HG02884 (cell line): ENCODE data around the gene JTB.
"Not testable (repeated sequence)": the region's sequence is repeated elsewhere in the genome, so short reads cannot be mapped to it uniquely, and the experiment has no call there.

Source experiments
- ATAC-seq: cut with Tn5 transposase; IDR thresholded peaks from one replicate; pipeline ENCODE4 v1.9.1; 2021; ENCODE audit warnings: mild to moderate bottlenecking, moderate library complexity; ENCODE audit not compliant: unreplicated experiment

The JTB gene

DNA sequence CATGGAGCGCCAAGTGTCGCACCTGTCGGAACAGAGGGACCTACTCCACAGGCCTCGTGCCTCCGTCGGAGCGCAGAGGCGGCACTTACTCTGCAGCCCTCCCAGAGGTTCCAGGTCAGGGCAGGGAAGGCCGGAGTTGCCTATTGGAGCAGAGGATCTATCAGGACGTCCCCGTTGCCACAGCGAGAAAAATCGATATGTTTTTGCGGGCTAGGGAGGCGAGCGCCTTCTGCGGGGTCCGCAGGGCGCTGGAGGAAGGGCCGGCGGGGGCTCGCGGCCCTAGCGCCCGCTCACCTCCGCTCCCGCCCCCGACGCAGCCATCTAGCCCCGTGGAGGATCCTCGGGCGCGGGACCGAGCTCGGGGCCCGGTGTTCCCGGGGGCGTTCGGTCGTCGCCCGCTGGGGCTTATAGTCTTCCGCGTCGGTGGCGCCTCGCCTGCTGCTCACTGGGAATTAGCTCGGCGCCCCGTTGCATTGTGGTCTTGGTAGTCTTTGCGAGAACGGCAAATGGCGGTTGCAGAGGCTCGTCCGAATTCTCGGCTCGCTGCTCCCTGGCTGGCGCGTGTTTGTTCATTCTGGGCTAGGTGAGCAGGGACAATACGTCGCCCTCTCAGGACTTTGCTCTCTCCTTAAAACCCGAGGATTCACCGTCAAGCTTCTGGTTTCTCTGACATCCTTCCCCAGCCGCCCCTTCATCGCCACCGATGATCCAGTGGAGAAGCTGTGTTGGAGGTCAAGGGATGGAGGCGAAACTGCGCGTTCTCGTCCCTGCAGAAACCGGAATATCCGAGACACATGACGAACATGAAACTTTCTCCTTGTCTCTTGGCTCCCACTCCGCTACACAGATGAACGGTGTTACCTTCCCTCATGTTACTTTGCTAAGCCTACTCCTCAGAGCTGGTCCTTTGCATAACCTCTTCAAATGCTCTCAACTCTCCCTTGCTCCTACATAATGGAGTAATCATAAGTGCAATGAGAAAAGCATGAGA is at the start of gene JTB:
JTB (minus strand) TSS at position 425 of the 991 bp plus-strand sequence; CDS start at position 3, 422 bp downstream.
- ATAC-seq: peak; percentile 75

DNA sequence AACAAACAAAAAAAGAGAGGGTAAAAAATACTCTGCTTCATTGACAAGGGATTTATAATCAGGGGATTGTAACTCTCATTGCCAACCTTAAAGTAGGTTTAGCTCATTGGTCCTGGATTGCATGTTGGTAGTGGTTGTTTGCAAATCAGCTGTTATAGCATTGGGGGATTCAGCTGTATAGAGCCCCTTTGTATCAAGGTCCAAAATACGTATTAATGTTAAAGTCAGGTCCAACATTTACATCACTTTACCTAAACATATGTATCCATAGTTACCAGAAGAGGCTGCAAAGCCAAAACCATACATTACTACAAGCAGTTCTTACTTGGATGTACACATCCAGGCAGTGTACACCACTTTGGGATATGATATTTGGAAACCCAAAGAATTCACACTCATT is 42.5 kb upstream of the JTB start:
- ATAC-seq: no peak

DNA sequence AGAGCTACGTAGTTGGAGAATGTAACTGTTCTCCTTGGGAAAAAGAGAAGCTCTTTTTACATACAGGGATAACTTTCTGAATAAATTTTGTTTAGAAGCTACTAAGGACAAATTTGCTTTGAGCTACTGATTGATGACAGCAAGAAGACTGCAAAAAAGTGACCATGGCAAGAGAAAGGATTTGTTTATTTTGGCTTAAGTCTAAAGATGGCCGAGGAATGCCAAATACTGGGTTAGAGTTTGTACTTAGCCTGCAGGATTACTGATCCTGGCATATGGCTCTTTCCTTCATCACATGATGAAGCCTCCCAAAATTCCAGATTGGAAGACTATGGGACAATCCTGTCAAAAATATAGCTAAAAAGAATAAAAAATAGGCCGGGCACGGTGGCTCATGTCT is 41.8 kb upstream of the JTB start:
- ATAC-seq: no peak

DNA sequence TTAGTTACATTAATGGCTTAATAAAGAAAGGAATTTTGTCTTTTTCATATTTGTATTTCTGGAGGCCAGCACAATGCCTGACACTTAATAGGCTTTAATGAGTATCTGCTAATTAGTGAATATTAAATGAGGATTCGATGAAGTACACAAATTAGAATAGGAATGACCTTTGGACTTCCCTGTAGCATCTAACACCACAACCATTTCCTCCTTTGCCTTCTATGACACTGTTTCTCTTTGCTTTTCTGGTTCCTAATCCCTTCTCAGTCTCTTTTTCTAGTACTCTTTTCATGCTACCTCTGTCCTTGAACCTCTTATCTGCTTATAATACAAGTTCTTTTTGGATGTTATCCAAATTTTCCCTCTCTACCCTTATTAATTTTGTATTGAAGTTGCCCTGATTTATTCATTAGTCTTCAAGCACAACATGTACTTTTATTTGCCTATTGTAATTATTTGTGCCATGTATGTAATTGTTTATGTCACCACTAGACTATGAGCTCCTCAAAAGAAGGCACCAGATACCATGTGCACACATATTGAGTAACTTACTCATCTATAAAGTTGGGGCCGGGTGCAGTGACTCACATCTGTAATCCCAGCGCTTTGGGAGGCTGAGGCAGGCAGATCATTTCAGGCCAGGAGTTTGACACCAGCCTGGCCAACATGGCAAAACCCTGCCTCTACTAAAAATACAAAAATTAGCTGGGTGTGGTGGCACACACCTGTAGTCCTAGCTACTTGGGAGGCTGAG is 36.9 kb upstream of the JTB start:
- ATAC-seq: no peak

DNA sequence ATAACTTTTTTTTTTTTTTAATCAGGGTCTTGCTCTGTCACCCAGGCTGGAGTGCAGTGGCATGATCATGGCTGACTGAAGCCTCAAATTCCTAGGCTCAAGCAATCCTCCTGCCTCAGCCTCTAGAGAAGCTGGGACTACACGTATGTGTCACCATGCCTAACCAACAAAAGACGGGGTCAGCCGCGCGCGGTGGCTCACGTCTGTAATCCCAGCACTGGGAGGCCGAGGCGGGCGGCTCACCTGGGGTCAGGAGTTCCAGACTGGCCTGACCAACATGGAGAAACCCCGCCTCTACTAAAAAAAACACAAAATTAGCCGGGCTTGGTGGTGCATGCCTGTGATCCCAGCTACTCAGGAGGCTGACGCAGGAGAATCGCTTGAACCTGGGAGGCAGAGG is 35.1 kb upstream of the JTB start:
- not testable (repeated sequence) for ATAC-seq

DNA sequence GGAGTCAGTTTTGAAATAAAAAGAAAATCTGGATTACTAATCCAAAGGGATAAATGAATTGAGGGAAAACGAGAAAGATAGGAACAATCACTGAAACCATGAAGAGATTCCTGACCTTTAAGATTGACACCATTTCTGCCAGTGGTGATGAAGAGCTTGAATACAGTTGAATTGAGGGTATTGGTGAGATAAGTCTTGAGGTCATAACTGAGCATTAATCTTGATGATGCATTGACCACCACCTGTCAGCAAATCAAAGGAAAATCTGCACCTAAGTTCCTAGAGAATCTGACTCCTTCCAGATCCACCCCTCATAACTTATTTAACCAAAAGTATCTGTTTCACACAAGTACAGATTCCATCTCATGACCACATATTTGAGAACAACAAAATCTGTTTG is 34.7 kb upstream of the JTB start:
- no peak for ATAC-seq

DNA sequence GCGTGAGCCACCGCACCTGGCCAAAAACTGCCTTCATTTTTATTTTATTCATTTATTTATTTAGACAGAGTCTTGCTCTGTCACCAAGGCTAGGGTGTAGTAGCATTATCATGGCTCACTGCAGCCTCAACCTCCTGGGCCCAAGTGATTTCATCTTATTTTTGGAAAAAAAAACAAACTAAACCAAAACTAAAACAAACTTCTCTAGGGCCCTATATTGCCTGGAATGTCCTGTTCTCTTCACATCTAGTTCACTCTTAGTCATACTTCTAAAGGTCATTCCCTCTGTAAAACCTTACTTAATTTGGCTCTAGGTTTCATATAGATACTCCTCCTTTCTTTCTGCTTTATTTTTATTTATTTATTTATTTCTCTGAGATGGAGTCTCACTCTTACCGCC is 28.7 kb upstream of the JTB start:
- no peak for ATAC-seq

DNA sequence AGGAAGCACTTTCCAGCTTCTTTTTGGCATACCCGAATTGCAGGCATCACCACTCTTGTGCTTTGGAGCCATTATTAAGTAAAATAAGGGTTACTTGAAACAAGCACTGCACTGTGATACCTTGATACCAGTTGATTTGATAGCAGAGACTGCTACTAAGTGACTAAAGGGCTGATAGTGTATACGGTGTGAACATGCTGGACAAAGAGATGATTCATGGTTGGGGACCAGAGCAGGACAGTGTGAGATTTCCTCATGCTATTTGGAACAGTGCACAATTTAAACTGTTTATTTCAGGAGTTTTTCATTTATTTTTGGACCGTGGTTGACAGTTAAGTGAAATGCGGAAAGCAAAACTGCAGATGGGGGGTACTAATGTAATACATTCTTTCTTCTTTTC is 22.9 kb upstream of the JTB start:
- no peak for ATAC-seq

DNA sequence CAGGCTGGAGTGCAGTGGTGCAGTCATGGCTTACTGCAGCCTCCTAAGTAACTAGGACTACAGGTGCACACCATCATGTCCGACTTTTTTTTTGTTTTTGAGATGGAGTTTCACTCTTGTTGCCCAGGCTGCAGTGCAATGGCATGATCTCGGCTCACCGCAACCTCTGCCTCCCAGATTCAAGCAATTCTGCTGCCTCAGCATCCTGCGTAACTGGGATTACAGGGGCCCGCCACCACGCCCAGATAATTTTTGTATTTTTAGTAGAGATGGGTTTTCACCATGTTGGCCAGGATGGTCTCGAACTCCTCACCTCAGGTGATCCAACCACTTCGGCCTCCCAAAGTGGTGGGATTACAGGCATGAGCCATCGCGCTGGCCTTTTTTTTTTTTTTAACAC is 19.4 kb upstream of the JTB start:
- not testable (repeated sequence) for ATAC-seq

DNA sequence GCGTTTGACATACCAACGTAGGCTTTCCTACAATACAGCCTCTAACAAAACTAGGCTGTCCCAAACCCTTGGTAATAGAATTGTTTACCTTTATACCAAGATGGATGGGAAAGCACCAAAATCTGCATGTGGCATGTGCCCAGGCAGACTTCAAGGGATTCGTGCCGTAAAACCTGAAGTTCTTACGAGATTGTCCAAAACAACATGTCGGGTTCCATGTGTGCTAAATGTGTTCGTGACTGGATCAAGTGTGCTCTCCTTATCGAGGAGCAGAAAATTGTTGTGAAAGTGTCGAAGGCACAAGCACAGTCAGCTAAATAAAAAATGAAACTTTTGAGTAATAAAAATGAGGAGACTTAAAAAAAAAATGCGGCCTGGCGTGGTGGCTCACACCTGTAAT is 18.2 kb upstream of the JTB start:
- no peak for ATAC-seq

DNA sequence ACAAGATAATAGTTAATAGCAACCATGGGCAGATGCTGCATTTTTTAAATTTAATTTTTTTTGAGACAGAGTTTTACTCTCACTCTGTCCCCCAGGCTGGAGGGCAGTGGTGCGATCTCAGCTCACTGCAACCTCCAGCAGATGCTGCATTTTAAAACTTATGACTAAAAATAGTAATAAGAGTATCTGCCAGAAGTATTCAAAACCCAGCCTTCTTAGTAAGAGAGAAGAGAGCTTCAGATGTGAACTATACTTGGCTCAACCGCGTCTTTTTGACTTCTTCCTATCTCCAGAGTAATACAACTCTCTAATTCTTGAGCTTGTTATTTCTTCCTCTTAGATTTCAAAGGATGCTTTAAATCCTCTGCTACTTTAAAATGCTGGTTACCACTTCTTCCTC is 17.7 kb upstream of the JTB start:
- no peak for ATAC-seq

DNA sequence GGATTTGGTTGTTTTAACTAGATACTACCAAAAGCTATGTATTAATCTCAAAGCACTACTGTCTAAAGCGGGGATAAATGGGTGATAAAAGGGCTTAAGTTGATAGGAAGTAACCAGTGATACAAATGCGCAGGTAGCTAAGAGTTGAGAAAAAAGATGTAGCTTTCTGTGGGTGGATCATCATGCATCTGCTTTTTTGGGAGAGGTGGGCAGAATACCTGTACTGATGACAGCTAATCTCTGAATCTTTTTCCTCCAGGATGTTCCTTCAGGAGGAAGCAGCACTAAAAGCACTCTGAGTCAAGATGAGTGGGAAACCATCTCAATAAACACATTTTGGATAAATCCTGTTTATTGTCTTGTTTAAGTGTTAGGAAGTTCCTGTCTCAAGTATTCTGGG is 14.3 kb upstream of the JTB start:
- no peak for ATAC-seq

DNA sequence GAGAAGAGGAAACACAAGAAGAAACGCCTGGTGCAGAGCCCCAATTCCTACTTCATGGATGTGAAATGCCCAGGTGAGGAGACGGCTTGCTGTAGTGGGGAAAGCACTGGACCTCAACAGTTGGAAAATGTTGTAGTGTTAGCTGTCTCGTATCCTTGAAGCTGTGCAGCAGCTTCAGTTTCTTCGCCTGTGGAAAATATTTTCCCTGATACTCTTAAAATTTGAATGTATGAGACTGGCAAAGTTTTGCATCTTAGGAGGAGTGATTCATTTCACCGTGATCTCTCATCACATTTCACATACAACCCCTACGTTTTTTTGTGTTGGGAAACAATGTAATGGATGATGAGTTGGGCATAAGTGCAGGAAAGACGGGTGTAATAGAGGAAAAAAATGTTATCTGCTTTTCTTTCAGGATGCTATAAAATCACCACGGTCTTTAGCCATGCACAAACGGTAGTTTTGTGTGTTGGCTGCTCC is 13.7 kb upstream of the JTB start:
- ATAC-seq: no peak

DNA sequence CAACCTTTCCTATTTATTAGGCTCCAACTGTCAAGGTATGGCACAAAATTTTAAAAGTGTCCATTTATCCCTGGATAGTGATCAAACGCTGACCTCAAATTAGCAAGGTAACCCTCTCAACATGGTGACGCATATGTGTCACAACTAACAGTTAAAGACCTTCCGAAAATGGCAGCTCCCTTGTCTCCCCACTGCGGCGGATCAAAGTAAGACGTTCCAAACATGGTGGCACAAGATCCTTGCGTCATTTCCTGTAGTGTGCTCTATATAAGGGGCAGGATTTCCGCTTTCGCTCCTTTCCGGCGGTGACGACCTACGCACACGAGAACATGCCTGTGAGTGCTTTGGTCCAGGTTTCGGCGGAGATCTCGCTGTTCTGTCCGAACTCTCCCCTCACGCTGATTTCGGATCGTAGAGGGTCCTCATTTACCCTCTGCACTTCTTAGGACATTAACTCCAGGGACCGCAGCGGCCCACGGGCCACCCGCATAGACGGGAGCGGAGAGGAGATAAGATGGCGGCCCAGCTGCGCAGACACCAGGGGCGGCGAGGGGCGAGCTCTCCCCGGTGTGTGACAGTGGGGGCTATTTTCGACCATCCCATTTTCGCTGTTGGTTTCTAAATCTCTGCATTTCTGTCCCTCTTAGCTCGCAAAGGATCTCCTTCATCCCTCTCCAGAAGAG is 13.1 kb upstream of the JTB start, which contains the start of gene RPS27:
RPS27 (plus strand) TSS at position 295 of the 683 bp plus-strand sequence; CDS start at position 330, 35 bp downstream.
- ATAC-seq: peak; percentile 67

DNA sequence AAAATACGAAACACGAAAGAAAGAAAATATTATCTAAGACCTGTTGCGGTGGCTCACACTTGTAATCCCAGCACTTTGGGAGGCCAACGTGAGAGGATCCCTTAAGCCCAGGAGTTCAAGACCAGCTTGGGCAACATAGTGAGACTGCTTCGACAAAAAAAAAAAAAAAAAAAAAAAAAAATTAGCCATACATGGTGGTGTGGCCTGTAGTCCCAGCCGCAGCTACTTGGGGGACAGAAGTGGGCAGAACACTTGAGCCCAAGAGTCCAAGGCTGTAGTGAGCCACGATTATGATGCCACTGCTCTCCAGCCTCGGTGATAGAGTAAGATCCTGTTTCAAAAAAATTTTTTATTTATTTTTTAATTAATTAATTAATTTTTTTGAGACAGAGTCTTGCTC is 10.1 kb upstream of the JTB start:
- ATAC-seq: no peak

DNA sequence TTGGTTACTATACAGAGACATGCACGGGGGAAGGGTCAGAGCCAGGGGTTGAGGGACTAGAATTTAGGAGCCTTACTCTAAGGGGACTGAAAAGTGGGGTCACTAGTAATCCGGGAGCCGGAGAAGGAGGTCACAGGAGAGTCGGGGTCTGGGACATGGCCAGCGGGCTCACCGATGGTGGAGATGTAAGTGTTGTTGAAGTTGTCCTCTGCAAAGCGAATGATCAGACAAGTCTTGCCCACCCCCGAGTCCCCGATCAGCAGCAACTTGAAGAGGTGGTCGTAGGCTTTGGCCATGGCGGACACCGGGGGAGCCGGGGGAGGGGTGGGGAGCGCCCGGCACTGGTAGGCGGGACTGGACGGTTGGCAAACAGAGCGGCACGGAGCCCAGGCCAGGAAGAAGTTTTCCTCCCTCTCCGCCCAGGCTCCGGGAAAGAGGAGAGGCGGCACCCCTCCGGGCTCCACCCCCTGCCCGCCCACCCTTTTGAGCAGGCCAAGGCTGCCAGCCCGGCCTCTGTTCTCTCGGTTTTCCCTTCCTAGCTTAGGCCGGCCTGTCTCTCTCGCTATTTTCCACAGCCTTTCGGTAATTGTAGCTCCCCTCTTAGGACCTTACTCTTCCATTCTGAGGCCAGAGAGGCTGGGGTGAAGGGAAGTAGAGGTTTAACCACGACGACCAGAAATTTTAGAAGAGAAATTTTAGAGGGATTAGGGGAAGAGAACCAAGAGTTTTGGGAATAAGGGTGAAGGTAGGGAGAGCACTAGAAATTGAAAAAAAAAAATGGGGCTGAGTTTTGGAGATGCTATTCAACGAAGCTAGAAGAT is 8.7 kb upstream of the JTB start, which contains the start of gene RAB13:
RAB13 (minus strand) TSS at position 399 of the 821 bp plus-strand sequence; CDS start at position 296, 103 bp downstream.
- no peak for ATAC-seq

DNA sequence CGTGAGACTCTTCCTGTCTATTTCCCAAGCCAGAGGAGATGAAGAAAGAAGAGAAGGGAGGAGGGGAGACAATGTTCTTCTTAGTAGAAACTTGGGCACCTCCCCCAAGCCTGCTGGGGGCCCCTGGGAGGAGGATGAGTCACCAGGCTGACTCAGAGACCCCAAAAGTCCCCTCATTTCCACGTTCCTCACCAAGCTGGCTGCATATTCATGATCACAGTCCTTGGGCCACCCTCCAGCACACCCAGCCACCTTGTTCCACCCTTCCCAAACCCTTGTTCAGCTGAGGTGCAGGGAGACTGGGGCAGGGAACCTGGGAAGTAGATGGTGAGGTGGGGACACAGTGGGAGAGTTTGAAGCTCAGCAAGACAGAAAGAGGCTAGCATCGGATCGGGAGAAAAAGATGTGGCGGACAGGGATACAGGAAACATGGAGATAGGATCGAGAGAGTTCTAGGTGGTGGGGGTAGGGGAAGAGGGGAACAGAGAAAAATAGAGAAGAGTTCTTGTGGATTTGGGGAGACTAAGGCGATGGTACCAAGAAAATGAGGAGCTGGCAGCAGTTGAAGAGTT is 8.0 kb upstream of the JTB start:
- ATAC-seq: no peak

DNA sequence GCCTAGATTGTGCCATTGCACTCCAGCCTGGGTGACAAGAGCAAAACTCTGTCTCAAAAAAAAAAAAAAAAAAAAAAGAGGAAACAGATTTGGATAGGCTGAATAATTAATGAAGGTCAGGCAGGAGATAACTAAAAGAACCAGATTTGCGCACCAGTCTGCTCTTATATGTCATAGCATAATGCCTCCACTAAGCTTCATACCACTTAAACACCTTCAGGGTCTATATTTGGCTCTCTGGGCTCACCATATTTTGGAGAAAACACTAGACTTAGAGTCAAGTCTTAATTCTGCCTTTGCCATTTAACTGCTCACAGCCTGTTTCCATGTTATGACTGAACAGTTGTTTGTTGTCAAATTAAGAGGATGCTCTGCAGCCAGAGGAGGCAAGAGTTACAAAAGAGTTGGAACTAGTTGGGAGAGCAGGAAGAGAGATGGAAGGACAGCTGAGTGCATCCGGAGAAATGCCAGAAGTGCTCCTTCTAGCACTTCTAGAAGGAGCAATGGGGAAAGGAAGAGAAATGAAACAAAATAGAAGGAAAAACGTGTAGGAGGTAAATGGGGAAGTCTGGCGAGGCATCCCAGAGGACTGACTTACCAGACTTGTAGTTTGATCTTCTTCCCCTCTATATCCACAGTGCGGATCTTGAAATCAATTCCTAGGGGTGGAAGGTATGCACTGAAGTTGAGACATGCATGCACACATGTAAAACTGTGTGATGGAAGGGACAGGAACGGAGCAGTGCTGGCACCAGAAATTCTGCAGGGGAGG is 6.8 kb upstream of the JTB start:
- ATAC-seq: no peak

DNA sequence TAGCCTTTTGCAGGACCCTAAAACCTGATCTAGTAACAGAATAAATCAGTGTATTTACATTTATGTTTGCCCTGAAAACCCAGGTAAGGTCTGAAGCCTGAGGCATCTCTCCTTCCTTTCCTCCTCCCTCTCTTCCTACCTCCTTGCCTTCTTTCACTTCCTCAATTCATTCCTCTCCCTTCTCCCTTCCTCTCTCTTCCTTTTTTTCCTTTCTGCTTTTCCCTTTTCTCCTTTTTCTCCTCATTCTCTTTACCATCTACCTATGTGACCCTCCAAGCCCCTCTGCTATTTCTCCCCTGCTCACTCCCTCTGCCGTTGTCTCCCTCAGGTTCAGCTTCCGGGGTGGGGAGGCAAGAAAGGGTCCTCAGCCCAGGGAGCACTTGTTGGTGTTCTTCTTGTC is 4.3 kb upstream of the JTB start:
- ATAC-seq: not testable (repeated sequence)
